RWPE2 (cell line): Measurements from ENCODE around the gene CPA4.
A peak's percentile ranks its signal among the peaks of the same experiment; 100 is the strongest.

Experiments
- ATAC-seq: fragments of 200-7000 bp; cut with Tn5 transposase; 3 replicates; pipeline ENCODE4 v1.9.1; 2021; ENCODE audit warnings: low read depth
- DNase-seq: peaks from one replicate; pipeline ENCODE4 v3.0.0-alpha.2; 2020; ENCODE audit warnings: low spot score
- H3K27ac ChIP-seq: fragments of 450-650 bp; 2 replicates; pipeline ENCODE4 v1.5.1; 2017; ENCODE audit warnings: mild to moderate bottlenecking; ENCODE audit not compliant: poor library complexity, severe bottlenecking
- H3K27me3 ChIP-seq: fragments of 250-450 bp; sonication (Bioruptor Pico); 2 replicates; pipeline ENCODE4 v1.5.1; 2021; ENCODE audit warnings: mild to moderate bottlenecking, moderate library complexity; ENCODE audit not compliant: insufficient read depth, poor library complexity, severe bottlenecking
- H3K36me3 ChIP-seq: fragments of 250-450 bp; sonication (Bioruptor Pico); 2 replicates; pipeline ENCODE4 v1.5.1; 2020; ENCODE audit warnings: low read depth, mild to moderate bottlenecking, moderate library complexity
- H3K4me1 ChIP-seq: fragments of 250-450 bp; sonication (Bioruptor Pico); 2 replicates; pipeline ENCODE4 v1.5.1; 2021; ENCODE audit warnings: mild to moderate bottlenecking, moderate library complexity; ENCODE audit not compliant: insufficient read depth, poor library complexity, severe bottlenecking
- H3K4me3 ChIP-seq: fragments of 250-450 bp; sonication (Bioruptor Pico); 2 replicates; pipeline ENCODE4 v1.5.1; 2021; ENCODE audit warnings: mild to moderate bottlenecking, moderate library complexity; ENCODE audit not compliant: severe bottlenecking
- H3K9me3 ChIP-seq: fragments of 250-450 bp; sonication (Bioruptor Pico); 2 replicates; pipeline ENCODE4 v1.5.1; 2021; ENCODE audit warnings: mild to moderate bottlenecking, moderate library complexity; ENCODE audit not compliant: severe bottlenecking
- TF ChIP-seq, protein P1 (sequence below): fragments of 450-650 bp; IDR thresholded peaks from one replicate; pipeline ENCODE4 v1.5.1; 2017; ENCODE audit warnings: mild to moderate bottlenecking, moderate library complexity; ENCODE audit not compliant: poor library complexity, severe bottlenecking

The CPA4 gene

DNA sequence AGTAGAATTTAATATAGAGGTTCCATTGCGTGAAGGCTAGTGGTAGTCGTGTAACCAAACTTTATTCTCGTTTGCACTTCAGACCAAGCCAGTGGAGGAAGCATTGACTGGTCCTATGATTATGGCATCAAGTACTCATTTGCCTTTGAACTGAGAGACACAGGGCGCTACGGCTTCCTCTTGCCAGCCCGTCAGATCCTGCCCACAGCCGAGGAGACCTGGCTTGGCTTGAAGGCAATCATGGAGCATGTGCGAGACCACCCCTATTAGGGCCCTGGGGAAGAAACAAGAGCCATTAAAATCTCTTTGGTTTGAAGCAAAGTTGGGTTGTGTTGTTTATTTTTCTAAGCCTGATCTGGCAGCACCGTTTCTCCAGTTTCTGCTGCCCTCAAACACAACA is 3.5 kb upstream of the CPA4 start:
- TF ChIP-seq, protein P1, sequence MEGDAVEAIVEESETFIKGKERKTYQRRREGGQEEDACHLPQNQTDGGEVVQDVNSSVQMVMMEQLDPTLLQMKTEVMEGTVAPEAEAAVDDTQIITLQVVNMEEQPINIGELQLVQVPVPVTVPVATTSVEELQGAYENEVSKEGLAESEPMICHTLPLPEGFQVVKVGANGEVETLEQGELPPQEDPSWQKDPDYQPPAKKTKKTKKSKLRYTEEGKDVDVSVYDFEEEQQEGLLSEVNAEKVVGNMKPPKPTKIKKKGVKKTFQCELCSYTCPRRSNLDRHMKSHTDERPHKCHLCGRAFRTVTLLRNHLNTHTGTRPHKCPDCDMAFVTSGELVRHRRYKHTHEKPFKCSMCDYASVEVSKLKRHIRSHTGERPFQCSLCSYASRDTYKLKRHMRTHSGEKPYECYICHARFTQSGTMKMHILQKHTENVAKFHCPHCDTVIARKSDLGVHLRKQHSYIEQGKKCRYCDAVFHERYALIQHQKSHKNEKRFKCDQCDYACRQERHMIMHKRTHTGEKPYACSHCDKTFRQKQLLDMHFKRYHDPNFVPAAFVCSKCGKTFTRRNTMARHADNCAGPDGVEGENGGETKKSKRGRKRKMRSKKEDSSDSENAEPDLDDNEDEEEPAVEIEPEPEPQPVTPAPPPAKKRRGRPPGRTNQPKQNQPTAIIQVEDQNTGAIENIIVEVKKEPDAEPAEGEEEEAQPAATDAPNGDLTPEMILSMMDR, result no peak
- Histone ChIP-seq H3K36me3 (no peaks in the 10 kb centered on the region), H3K9me3 (no peaks in the 10 kb centered on the region), H3K27me3 (no peaks in the 10 kb centered on the region), H3K4me3 (no peak overlapping the region), H3K27ac (no peak overlapping the region), H3K4me1 (peaks cover 44% of the 10 kb centered on the region)
- DNase-seq, result no peak
- ATAC-seq, result no peak

DNA sequence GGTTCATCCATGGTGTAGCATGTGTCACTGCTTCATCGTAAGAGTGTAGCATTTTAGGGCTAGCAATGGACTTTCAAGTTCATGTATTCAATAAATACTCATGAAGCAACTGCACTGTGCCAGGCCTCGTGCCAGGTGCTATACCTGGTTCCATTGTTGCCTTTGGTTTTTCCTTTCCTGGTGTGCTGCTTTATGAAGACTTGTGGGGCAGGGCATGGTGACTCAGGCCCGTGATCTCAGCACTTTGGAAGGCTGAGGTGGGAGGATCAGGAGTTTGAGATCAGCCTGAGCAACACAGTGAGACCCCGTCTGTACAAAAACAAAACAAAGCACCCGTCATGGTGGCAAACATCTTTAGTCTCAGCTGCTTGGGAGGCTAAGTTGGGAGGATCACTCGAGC is 2.2 kb upstream of the CPA4 start:
- Histone ChIP-seq H3K9me3 (no peaks in the 10 kb centered on the region), H3K27ac (peak overlapping the region; percentile 95), H3K4me3 (no peak overlapping the region), H3K36me3 (no peaks in the 10 kb centered on the region), H3K4me1 (peaks cover 48% of the 10 kb centered on the region), H3K27me3 (no peaks in the 10 kb centered on the region)
- no peak for DNase-seq
- TF ChIP-seq, protein P1, result no peak
- peak; percentile 50 for ATAC-seq

DNA sequence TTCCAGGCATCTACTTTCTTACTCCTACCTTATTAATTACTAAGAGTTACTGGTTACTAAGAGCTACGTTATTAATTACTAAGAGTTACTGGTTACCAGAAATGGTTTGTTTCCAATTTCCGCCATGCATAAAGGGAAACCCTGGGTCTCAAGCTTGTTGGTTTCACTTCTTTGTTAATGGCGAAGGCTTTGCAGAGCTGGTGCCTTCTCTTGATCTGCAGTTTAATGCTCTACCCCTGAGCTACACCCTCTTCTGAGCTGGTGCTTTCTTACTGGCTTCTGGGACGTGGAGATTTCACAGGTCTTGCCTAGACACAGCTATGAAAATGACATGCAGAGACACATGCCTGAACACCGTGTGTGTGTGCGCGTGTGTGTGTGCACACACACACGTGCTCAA is 560 bp downstream of the CPA4 start:
- peaks cover 4% of the 10 kb centered on the region for H3K36me3 ChIP-seq
- peak overlapping the region; percentile 13 for H3K4me3 ChIP-seq
- DNase-seq (no peak), ATAC-seq (no peak)
- H3K4me1 ChIP-seq, result peaks cover 46% of the 10 kb centered on the region
- TF ChIP-seq, protein P1, result no peak
- H3K27ac ChIP-seq, result peak overlapping the region; percentile 95
- no peaks in the 10 kb centered on the region for H3K9me3 ChIP-seq
- no peaks in the 10 kb centered on the region for H3K27me3 ChIP-seq

DNA sequence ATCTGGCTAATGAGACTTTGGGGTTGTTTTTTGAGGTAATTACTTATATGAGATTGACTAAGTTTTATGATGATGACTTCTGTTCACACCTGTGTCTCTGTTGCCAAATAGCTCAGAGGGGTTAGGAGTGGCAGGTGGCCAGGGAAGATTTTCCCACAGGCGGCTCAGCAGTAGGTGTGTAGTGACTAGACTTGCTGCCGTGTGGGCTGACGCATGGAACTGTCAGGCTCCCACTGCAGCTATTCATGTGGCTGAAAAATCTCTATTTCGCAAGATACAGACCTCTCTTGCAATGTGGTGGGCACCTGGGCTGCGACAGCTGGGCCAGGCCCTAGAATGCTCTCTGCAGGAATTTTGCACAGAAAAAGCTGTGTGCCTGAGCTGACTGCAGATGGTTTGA is 1.4 kb downstream of the CPA4 start:
- Histone ChIP-seq H3K27ac (peak overlapping the region; percentile 95), H3K9me3 (no peaks in the 10 kb centered on the region), H3K4me1 (peaks cover 42% of the 10 kb centered on the region), H3K4me3 (no peak overlapping the region), H3K27me3 (no peaks in the 10 kb centered on the region), H3K36me3 (peaks cover 12% of the 10 kb centered on the region)
- DNase-seq, result no peak
- 0 out of 3 replicates have a peak, but pooled peaks have one; percentile 4 for ATAC-seq
- TF ChIP-seq, protein P1, result no peak

DNA sequence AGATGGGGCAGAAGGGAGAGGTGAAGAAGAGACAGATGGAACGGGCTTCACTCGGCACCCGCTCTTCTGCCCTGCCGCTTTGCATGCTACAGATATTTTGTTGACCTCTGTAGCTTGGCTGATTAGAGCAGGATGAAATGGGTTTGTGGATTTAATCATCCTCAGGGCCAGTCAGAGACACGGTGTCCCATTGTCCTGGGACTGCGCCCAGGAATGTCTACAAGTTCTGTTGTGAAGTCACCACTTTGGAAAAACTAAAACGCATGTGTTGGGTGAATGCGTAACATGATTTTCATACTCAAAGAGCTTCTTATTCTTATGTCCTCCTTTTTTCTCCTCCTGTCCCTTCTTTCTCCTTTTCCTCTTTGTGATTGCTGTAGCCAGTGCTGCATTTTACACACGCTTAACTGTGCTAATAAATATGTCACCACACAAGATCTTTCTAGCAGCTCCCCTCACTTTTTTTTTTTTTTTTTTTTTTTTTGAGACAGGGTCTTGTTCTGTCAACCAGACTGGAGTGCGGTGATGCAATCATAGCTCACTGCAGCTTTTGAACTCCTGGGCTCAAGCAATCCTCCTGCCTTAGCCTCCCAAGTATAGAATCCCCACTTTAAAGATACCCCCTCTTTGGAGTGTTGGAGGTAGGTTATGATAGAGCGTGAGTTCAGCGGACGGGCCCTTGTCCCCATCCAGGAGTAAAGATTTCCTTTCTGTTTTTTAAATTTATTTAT is 3.4 kb downstream of the CPA4 start:
- H3K4me1 ChIP-seq, result peaks cover 29% of the 10 kb centered on the region
- no peaks in the 10 kb centered on the region for H3K27me3 ChIP-seq
- H3K4me3 ChIP-seq, result no peak overlapping the region
- no peaks in the 10 kb centered on the region for H3K9me3 ChIP-seq
- no peak overlapping the region for H3K27ac ChIP-seq
- ATAC-seq, result no peak
- H3K36me3 ChIP-seq, result peaks cover 32% of the 10 kb centered on the region
- TF ChIP-seq, protein P1, result no peak
- DNase-seq, result no peak
